ENCODE measurements around the gene RNF222.

RNF222 gene, protein sequence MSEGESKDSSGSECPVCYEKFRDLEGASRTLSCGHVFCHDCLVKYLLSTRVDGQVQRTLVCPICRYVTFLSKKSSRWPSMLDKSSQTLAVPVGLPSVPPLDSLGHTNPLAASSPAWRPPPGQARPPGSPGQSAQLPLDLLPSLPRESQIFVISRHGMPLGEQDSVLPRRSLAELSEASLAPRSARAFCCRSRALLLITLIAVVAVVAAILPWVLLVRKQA

DNA sequence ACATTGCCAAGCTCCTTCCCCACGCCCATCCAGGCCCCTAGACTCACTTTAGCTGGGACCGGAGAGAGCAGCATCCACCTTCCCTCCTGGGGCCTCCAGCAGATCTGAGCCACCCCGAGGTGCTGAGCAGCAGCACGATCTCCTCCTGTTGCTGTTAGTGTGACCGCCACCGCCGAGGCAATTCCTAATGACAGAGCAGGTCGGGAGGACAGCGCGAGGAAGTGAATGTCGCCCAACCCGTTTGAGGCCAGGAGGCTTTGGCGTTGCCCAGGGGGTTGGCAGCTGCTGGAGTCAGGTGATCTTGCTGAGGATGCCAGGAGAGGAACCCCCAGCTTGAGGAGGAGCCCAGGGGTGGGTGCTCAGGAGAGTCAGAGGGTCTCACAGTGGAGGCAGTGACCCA, at the start of gene RNF222:
Gene RNF222 (minus strand): TSS at position 192 of the 400 bp plus-strand sequence. CDS start 4,366 bp downstream, outside the sequence.
- DNase-seq = no peak

DNA sequence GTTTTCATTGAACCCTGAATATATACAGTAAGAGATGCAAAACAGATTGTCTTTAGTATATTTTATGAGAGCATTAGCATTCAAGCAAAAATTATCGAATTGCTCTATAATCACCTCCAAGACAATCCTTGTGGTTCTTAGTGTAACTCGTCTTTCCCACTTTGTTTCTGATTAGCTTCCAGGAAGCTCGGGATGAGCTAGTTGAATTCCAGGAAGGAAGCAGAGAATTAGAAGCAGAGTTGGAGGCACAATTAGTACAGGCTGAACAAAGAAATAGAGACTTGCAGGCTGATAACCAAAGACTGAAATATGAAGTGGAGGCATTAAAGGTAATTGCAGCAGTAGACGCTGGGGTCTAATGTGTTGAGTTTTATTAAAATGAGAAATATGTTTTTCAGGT, 47.9 kb upstream of the RNF222 start:
- DNase-seq = no peak

DNA sequence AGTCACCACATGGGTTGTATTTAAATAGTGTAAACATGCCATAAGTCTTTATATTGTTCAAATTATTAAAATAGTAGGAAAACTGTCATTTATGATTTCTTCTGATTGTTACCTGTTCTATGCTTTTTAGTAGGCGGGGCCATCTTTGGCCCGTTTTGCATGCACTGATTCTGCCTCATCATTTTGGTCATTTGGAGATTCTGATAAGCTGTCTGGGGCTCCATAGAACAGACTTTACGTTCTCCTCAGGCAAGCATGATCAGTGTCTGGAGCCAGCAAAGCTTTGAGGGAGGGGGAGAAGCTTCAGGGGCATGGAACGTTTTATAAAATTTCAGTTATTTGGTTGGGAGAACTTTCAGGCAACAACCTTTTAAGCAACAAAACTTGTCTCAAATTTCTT, 46.9 kb upstream of the RNF222 start:
- no peak for DNase-seq

DNA sequence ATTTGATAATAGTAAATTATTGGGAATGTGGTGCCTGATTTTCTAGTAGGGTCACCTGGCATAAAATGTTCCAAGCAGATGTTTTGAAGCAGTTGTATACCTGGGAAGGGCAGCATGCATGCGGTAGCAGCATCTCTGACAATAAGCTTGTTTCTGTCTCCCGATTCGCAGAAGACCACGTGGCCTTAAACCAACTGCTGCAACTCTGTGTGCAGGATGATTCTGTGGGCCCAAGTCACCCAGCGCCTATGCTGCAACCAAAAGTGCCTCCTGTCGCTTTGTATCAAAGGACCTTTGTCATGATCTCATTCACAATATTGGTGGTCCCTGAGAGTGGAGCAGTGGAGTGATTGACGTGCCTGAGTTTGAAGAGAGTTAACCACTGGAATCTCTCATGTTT, 46.1 kb upstream of the RNF222 start:
- no peak for DNase-seq

DNA sequence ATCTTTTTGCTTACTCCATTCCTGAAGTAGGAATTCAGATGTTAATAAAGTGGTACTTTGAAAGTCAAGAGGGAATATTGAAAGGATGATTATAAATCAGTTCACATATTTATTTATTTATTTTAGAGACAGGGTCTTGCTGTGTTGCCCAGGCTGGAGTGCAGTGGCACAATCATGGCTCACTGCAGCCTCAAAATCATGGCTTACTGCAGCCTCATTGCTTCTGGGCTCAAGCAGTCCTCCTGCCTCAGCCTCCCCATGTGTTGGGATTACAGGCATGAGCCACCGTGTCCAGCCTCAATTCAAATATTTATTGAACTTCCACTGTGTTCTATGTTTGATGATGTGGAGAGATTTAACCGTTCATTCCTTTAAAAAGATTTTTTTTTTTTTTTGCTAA, 44.7 kb upstream of the RNF222 start:
- no peak for DNase-seq

DNA sequence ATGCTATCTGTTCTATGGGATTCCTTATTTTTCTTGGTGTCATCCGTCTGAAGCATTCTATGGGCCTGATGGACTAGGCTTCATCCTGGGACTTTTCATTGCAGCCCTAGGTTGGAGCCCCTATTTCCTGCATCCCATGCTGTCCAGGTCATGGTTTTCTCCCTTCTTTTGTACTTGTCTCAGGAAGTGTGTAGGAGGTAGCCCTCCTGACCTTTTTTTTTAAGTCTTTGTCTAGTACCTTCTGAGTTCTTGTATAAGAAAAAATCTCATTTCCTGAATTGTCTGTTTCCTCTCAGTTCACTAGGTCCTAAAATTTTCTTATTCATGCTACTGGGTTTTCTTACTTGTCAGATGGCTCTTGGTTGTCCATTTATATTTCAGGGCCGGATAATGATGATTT, 44.1 kb upstream of the RNF222 start:
- no peak for DNase-seq

DNA sequence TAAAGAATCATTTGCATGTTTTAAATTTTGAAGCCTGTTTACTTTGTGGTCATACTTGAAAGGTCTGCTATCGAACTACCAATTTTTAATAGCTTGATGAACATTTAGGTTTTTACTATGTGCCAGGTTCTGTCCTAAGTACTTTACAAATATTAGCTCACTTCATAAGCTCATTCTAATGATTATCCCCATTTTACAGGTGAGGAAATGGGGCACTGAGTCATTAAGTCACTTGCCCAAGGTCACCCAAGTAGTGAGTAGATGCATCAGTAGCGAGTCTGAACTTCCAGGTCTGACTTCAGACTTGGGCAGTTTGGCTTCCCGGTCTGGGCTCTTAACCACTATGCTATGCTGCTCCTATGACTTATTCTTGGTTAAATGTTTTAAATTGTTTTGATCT, 42.1 kb upstream of the RNF222 start:
- no peak for DNase-seq

DNA sequence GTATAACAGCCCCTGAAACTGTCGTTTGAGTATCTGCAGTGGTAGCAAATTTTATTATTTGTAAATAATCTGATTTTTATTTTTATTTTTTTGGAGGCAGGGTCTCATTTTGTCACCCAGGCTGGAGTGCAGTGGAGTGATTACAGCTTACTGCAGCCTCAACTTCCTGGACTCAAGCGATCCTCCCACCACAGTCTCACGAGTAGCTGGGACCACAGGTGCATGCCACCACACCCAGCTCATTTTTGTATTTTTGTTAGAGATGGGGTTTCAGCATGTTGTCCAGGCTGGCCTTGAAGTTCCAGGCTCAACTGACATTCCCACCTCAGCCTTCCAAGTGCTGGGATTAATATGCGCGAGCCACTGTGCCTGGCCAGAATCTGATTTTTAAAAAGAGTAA, 40.8 kb upstream of the RNF222 start:
- DNase-seq = no peak

DNA sequence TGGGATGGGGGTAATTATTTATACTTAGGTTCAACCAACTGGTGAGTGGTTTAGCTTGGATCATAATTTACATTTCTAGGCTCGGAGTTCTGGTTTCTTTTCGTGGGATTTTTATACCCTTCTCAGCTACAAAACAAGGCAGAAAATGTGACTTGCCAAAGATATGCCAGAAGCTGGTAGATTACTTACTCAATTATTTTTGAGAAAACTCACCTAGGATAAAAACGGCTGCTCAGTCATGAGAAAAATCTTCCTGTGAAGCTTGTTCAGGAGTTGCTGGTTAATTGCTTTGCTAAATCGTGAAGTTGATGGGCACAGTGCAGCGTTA, 39.2 kb upstream of the RNF222 start:
- no peak for DNase-seq

DNA sequence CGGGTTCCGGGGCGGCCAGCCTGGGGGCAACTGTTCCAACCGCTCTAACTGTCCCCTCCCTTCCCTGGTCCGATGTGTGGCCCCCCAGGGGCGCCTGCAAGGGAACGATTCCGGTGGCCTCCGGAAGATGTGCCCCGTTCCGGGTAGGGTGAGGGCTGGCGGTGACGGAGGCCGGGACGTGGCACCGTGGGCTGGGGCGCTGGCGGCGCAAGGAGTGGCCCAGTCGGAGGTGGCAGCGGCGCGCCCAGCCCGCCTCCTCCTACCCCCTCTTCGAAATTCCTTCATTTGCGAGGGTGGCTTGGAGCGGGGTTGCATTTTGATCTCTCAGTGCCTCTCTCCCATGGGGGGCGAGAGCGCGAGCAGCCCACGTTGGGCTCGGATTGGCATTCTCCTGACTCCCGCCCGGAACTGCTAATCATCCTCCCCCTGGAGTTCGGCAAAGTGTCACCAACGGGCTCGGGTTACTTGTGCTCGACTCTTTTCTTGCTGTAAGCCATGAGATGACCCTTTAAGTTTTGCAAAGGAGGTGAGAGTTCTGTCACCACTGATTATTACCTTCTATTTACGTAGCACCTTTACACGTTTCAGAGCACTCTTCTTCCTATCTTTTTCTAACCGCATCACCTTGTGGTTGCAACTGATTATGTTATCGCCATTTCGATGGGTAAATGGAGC, 38.7 kb upstream of the RNF222 start:
- no peak for DNase-seq

DNA sequence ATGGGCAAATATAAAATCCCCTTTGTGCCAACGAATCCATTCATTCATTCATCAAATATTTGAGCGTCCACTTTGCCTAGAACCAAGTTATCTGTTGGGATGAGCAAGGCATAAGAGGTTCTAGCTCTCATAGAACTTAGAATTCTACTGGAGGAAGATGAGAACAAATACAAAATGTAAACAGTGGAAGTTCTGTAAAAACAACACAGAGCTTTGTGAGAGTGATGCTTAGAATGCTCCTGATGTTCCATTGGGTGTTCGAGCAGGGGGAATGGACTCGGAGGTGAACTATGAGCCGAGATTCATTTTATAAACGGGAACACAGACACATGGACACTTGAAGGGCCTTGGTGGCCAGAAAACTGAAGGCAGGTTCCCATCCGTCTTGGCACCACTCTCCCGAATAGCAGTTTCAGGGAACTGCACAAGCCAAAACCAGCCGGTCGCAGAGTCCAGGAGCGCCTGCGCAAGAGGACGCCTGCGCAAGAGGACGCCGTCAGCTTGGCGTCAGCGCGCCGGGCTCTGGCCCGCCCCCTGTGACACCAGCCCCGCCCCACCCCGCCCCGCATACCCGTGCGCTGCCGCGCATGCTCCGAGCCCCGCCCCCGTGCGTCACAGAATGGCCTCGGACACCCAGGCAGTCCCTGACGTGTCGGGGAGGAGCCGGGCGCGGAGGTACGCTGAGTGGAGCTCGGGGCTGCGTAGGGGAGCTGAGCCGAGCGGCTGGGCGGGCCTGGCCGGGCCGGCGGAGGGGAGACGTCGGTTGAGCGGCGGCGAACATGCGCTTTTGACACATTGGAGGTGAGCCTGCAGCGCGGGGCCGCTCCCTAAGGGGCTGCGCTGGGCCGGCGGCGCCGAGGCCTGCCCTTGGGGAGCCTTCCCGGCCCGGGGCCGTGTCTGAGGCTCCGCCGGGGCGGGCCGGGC, 37.9 kb upstream of the RNF222 start, which contains the start of gene NDEL1:
Gene NDEL1 (plus strand): TSS at position 640 of the 924 bp plus-strand sequence. CDS start 8,388 bp downstream, outside the sequence.
- peak; percentile 95 for DNase-seq

DNA sequence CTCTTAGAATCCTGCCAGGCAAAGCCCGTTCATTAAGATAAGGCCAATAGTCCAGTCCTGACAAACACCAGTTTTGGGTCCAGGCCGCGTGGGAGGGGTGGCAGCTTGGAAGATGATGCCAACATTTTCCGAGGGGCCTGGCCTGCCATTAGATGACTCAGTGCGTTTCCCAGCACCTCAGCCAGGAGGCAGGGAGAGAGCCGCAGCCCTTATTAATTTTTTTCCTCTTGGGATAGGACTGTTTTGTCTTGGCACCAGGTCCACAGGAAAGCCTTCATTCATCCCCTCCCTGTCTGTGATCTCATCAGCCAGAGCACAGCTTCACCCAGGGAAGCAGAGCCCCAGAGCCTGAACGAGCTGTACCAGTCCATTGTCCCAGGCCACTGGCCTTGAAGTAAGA, 33.3 kb upstream of the RNF222 start:
- DNase-seq = no peak

DNA sequence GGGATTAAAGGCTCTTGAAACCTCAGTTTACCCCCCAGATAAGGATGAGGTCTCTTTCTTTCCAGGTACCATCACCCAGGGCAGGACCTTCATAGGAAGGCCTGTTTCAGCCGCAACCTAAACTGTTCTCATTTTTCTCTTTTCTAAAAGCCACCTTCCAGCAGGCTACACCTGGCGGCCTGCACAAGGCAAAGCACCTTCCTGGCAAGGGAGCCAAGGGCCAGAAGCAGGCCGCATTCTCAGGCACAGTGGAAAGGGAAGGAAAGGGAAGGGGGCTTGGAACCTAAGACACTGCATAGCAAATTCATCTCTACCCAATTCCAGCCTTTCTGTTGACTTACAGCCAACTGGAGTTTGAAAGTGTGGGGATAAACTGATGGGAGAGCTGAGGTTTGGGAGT, 29.2 kb upstream of the RNF222 start:
- DNase-seq = no peak

DNA sequence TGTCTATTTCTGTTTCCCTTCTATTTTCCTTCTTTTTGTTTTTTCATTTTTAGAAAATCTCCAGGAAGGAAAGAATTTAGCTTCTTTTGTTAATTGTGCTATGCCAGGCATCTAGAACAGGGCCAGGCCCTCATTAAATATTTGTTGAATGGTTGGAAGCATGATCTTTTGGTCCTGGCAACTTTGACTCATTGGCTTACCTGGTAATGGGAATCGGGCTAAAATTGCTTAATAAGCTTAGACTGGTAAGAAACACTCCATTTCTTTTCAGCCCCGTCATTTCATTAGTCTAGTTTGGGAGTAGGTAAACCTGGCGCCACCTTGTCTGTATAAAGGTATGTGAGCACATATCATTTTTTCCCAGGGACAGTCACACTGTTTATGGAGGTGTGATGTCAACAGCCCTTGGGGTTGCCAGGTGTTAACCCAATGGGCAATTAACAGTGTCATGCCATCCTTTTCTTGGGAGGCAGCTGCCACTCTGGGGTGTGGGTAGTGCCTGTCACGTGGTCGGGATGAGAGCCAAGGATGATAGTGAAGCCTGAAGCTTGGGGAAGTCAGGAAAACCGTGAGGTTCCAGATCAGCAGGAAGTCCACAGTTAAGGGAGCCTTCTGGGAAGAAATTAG, 28.6 kb upstream of the RNF222 start:
- no peak for DNase-seq

DNA sequence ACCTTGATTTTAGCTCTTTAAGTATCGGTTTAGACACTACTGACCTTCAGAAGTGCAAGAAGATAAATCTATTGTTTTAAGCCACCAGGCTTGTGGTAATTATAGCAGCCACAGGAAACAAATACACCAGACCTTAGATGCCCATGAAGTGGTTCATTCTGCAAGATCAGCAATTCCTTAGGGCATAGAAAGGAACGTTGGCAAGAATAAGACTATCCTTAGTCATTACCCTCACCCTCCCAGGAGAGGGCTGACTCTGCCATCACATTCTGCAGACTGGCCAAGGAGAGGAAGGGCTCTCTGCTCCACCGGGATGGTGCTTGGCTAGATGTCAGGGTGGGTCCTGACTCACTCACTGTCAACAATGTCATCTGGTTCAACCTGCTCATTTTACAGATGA, 23.9 kb upstream of the RNF222 start:
- no peak for DNase-seq

DNA sequence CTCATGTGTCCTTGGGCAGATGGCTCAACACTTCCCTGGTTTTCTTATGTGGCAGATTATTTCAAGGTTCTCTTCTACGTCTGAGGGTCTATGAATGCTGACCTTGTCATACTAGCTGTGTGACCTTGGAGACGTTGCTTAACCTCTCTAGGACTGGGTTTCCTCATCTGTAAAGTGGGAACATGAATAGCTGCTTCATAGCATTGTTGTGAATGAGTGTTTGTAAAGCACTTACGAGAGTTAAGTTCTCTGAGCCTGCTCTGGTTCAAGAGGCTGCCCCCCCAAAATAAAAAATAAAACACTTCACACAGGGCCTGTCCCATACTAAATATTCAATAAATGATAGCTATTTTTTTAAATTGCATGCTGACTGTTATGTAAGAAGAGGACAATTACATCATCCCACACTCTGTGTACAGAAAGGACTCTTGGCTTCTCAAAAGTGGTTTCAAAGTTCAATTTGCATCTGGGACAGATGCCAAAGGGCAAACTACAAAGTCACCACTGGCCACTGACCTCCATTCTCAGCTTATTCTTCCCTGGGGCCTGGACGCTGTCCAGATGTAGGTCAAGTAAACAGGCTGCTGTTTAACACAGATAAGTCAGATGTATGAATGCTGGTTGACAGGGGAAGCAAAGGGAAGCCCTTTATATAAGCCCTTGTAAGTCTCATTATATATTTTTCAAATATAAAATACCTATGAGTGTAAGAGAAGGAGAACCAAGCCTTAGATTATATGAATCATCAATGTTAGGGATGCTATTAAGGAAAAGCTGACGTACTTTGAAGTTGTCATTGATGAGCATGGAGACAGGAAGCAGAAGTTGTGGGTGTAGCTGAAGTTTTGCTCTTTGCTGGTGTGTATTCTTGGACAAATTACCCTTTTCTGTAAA, 22.7 kb upstream of the RNF222 start:
- no peak for DNase-seq

DNA sequence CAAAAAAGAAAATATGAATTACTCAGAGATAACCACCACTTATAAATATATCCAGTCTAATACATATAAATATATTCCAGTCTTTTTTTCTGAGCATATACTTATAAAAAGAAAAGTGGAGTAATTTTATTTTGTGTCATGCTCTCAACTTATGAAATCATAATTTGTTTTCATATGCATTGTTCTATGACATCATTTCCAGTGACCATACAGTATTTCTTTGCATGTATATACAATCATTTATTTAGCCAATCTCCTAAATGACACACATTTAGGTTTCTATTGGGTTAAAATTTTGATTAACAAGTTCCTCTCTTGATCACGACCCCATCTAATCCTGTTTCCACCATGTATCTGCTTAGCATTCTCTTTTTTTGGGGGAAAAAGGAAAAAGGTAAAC, 21.7 kb upstream of the RNF222 start:
- DNase-seq = no peak

DNA sequence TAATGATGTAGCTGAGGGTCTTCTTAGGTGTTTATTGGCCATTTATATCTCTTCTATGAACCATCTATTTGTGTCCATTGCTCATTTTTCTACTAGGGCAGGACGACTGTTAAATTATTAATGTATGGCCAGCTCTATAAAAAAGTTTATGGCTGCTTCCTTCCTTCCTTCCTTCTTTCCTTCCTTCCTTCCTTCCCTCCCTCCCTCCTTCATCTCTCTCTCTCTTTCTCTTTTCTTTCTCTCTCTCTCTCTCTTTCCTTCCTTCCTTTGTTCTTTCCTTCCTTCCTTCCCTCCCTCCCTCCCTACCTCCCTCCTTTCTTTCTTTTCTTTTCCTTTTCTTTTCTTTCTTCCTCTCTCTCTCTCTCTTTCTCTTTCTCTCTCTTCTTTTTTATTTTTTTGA, 20.8 kb upstream of the RNF222 start:
- DNase-seq = no peak

DNA sequence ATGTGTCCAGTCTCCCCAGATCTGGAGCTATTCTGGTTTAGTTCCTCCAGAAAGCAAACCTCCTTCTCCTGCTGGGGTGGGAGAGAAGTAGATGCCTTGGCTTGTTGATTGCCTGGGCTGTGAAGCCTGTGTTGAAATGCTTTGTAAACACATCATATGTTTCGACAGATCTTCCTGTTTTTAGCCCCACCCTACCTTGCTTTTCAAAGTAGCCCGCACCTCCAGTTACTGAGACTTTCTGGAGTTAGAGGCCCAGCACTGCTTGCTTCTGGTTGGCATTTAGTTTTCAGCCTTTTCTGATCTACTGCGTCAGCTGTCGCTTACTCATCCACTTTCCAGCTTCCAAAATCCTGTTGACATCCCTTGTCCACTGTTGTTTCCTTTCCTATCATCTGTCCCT, 20.2 kb upstream of the RNF222 start:
- DNase-seq = no peak

DNA sequence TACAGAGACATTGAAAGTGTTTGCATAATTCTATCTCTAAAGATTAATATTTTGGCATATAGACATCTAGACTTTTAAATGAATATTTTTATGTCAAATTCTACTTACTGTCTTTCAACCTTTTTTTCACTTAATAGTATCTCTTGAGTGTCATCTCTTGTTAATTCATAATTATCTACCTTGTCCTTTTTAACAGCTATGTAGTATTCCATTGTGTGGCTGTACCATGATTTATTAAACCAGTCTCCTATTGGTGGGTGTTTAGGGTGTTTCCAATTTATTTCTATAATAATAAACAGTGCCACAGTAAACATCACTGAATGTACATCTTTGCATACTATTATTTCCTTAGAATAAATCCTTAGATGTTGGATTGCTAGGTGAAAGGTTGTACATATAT, 16.3 kb upstream of the RNF222 start:
- DNase-seq = no peak

DNA sequence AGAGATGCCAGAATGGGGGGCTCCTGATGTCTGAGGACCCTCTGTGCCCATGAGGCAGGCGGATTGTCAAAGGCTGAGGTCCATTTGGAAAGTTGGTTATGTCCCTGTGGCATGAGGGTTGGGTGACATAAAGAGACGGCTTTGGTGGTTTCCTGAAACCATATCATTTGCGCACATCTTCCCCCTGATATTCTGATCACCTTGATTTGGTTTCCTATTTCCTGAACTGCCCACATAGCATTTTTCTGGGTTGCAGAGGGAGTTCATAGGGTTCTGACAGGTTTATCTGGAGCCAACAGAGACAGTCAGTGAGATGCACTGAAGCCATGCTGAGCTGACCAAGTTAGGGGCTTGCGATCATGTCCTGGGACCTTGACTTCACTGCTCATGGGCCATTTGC, 15.7 kb upstream of the RNF222 start:
- DNase-seq = no peak

DNA sequence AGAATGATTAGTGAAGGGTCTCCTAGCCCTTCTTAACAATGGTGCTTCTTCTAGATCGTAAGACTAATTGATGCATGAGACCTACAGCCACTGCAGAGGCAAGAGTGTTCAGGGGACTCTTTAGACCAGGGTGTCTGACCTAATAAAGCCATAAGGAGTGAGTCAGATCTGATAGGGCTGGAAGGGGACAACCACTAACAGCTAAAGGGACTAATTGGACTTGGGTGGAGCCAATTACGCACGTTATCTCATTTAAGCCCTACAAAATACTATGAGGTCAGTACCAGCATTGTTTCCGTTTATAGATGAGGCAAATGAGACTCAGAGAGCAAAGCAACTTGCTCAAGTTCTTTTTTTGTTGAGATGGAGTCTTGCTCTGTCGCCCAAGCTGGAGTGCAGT, 14.5 kb upstream of the RNF222 start:
- no peak for DNase-seq

DNA sequence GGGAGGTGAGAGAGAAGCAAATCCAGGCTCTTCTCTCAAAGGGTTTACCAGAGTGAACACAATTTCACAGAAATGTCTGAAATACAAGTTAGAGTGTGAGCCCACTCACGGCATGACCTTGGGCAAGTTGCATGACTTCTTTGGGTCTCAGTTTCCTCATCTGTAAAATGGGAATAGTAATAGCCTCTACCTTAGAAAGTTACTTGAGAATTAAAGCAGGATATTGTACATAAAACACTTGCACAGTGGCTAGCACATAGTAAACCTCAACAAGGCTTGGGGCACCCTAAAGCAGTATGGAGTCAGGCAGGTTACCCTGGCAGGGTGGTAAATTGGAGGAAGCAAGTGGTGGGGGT, 13.2 kb upstream of the RNF222 start:
- no peak for DNase-seq

All from NCI-H1930 (cell line).